DND-41 (cell line): ENCODE results near the gene CIZ1.

Experiments used
- ATAC-seq: fragments of 200-7000 bp; cut with Tn5 transposase; 3 replicates; pipeline ENCODE4 v1.9.1; 2021; ENCODE audit warnings: low read depth; ENCODE audit not compliant: insufficient read depth
- DNase-seq: peaks from one replicate; pipeline ENCODE4 v3.0.0-alpha.2; 2020
- H2AFZ ChIP-seq: 2 replicates; pipeline ENCODE4 v1.6.0; 2012; ENCODE audit warnings: low read depth, low read length
- H3K27ac ChIP-seq: 2 replicates; pipeline ENCODE4 v1.5.1; 2012; ENCODE audit warnings: low read length, inconsistent platforms
- H3K27me3 ChIP-seq: fragments of 200-600 bp; sonication (generic); 2 replicates; pipeline ENCODE4 v1.6.0; 2012; ENCODE audit warnings: low read length, mild to moderate bottlenecking, inconsistent platforms; ENCODE audit not compliant: insufficient read depth, poor library complexity
- H3K36me3 ChIP-seq: 2 replicates; pipeline ENCODE4 v1.5.1; 2012; ENCODE audit warnings: low read length, inconsistent platforms; ENCODE audit not compliant: insufficient read depth
- H3K4me1 ChIP-seq: 2 replicates; pipeline ENCODE4 v1.5.1; 2012; ENCODE audit warnings: mild to moderate bottlenecking, low read length; ENCODE audit not compliant: insufficient read depth
- H3K4me2 ChIP-seq: 2 replicates; pipeline ENCODE4 v1.6.0; 2012; ENCODE audit warnings: mild to moderate bottlenecking, moderate library complexity, low read length, inconsistent platforms; ENCODE audit not compliant: insufficient read depth
- H3K4me3 ChIP-seq, 2 experiments: fragments of 200-600 bp in 1 of 2; shearing (Covaris generic) in 1 of 2; 2 replicates each; pipeline ENCODE4 v1.5.1; 2012 to 2016; ENCODE audit warnings: inconsistent platforms in 2 of 2, low read length in 2 of 2, mild to moderate bottlenecking in 2 of 2, low read depth in 1 of 2, moderate library complexity in 1 of 2
- H3K79me2 ChIP-seq: 2 replicates; pipeline ENCODE4 v1.6.0; 2012; ENCODE audit warnings: low read length, inconsistent platforms; ENCODE audit not compliant: insufficient read depth
- H3K9ac ChIP-seq: 2 replicates; pipeline ENCODE4 v1.6.0; 2012; ENCODE audit warnings: low read depth, mild to moderate bottlenecking, inconsistent platforms, low read length, moderate library complexity
- H3K9me3 ChIP-seq: 2 replicates; pipeline ENCODE4 v1.5.1; 2012; ENCODE audit warnings: low read length, moderate library complexity, mild to moderate bottlenecking, inconsistent platforms; ENCODE audit not compliant: insufficient read depth, severe bottlenecking
- H4K20me1 ChIP-seq: 2 replicates; pipeline ENCODE4 v1.6.0; 2012; ENCODE audit warnings: low read length; ENCODE audit not compliant: insufficient read depth
- EZH2 ChIP-seq: IDR thresholded peaks from 3 replicates; pipeline ENCODE4 v1.6.1; 2012; ENCODE audit warnings: borderline replicate concordance, low read depth, mild to moderate bottlenecking, moderate library complexity, low read length, inconsistent platforms; ENCODE audit not compliant: severe bottlenecking
- TF ChIP-seq, protein P1 (sequence below): IDR thresholded peaks from 2 replicates; pipeline ENCODE4 v1.5.1; 2012; ENCODE audit warnings: borderline replicate concordance, low read length, moderate library complexity, mild to moderate bottlenecking; ENCODE audit not compliant: poor library complexity, severe bottlenecking; ENCODE audit errors: extremely low read depth

Gene CIZ1

DNA sequence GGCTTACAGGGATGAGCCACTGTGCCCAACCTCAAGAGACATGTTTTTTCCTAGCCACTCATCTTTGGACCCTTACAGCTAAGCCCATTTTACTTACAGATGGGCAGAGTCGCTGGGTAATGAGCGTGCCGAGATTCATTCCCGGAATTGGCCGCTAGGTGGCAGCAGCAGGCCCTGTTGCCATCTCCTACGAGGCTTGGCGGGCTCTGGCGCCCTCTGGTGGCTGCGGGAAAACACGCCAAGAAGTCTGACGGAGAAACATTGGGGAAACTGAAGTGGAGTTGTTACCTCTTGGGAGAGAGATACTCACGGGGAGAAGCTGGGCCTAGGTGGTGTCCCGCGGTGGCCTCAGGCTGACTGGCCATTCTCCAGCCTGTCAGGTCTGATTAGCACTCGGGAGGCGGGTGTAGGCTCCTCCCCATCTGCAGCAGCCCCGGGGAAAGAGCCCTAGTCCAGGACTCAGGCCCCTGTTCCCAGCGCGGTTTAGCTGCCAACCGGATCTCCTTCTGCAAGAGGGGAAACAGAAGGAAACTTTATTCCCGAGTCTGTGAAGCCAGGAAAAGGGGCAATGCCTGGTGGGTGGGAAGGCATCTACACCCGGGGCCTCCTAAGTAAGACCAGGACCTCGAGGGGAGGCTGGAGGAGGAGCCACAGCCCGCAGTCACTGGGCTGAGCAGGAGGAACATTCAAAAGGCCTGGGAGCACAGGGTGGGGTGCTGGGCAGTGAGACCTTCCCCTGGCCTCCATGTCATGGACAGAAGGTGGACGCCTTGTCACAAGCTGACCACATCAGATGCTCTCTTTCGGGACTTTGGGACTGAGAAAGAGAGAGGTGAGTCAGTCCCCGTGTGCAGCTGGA, 73.5 kb downstream of the CIZ1 start:
- Histone ChIP-seq H3K4me1 (peaks cover 2% of the 10 kb centered on the region; the same call in 1 of the 2 replicates), H4K20me1 (0 out of 2 replicates have a peak, but pooled peaks cover 11% of the 10 kb centered on the region), H3K27me3 (no peaks in the 10 kb centered on the region), H3K36me3 (peaks cover 38% of the 10 kb centered on the region), H3K27ac (no peak overlapping the region), H3K79me2 (no peaks in the 10 kb centered on the region), H3K4me2 (no peak overlapping the region), H3K9ac (no peak overlapping the region), H3K4me3 (no peak overlapping the region), H3K9me3 (no peaks in the 10 kb centered on the region), H2AFZ (peak overlapping the region; percentile 10; the same call in 1 of the 2 replicates)
- no peak for TF ChIP-seq EZH2
- TF ChIP-seq, protein P1, sequence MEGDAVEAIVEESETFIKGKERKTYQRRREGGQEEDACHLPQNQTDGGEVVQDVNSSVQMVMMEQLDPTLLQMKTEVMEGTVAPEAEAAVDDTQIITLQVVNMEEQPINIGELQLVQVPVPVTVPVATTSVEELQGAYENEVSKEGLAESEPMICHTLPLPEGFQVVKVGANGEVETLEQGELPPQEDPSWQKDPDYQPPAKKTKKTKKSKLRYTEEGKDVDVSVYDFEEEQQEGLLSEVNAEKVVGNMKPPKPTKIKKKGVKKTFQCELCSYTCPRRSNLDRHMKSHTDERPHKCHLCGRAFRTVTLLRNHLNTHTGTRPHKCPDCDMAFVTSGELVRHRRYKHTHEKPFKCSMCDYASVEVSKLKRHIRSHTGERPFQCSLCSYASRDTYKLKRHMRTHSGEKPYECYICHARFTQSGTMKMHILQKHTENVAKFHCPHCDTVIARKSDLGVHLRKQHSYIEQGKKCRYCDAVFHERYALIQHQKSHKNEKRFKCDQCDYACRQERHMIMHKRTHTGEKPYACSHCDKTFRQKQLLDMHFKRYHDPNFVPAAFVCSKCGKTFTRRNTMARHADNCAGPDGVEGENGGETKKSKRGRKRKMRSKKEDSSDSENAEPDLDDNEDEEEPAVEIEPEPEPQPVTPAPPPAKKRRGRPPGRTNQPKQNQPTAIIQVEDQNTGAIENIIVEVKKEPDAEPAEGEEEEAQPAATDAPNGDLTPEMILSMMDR: peak; percentile 100
- ATAC-seq: peak; percentile 82
- peak; percentile 91 for DNase-seq

DNA sequence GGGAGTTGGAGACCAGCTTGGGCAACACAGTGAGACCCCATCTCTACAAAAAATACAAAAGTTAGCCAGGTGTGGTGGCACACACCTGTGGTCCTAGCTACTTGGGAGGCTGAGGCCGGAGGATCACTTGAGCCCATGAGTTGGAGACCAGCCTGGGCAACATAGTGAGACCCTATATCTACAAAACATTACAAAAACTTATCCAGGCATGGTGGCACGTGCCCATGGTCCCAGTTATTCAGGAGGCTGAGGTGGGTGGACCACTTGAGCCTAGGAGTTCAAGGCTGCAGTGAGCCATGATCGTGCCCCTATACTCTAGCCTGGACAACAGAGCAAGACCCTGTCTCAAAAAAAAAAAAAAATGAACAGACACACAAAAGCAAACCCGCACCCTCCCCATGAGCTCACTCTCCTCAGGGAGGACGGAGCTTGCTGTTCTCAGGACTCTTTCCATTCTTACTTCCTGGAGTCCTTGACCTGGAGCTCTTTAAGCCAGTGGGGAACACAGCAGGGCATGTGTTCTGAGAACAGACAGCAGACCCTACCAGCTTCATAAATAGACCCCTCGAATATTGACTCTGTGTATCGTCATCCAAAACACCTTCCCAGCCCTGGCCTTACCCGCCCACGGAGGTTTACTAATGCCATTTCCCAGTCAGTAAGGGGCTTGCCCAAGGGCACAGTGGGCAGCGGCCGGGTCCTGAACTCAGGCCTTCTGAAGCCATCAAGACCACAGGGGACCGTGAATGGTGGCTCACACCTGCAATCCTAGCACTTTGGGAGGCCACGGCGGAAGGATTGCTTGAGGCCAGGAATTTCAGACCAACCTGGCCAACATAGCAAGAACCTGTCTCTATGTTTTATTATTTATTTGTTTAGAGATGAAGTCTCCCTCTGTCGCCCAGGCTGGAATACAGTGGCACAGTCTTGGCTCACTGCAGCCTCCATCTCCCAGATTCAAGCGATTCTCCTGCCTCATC, 75.0 kb downstream of the CIZ1 start:
- H3K79me2 ChIP-seq: no peaks in the 10 kb centered on the region
- no peak overlapping the region for H3K4me2 ChIP-seq
- H3K4me3 ChIP-seq: no peak overlapping the region
- no peaks in the 10 kb centered on the region for H3K9me3 ChIP-seq
- H4K20me1 ChIP-seq: 0 out of 2 replicates have a peak, but pooled peaks cover 11% of the 10 kb centered on the region
- no peaks in the 10 kb centered on the region for H3K27me3 ChIP-seq
- H3K4me1 ChIP-seq: peaks cover 2% of the 10 kb centered on the region; the same call in 1 of the 2 replicates
- no peak for TF ChIP-seq EZH2
- TF ChIP-seq, protein P1: no peak
- no peak overlapping the region for H3K27ac ChIP-seq
- no peak for DNase-seq
- peaks cover 26% of the 10 kb centered on the region for H3K36me3 ChIP-seq
- ATAC-seq: no peak
- H3K9ac ChIP-seq: no peak overlapping the region
- no peak overlapping the region for H2AFZ ChIP-seq
